ENCODE measurements around the gene SEMA4F. TPM values are rescaled to one million over a fixed set of nuclear protein-coding genes. Genes with fewer than 3 reads are reported as not detected.

SEMA4F gene
- total RNA-seq = 1 to 10 TPM; 1.6 to 4.5 (median 3.4) TPM

DNA sequence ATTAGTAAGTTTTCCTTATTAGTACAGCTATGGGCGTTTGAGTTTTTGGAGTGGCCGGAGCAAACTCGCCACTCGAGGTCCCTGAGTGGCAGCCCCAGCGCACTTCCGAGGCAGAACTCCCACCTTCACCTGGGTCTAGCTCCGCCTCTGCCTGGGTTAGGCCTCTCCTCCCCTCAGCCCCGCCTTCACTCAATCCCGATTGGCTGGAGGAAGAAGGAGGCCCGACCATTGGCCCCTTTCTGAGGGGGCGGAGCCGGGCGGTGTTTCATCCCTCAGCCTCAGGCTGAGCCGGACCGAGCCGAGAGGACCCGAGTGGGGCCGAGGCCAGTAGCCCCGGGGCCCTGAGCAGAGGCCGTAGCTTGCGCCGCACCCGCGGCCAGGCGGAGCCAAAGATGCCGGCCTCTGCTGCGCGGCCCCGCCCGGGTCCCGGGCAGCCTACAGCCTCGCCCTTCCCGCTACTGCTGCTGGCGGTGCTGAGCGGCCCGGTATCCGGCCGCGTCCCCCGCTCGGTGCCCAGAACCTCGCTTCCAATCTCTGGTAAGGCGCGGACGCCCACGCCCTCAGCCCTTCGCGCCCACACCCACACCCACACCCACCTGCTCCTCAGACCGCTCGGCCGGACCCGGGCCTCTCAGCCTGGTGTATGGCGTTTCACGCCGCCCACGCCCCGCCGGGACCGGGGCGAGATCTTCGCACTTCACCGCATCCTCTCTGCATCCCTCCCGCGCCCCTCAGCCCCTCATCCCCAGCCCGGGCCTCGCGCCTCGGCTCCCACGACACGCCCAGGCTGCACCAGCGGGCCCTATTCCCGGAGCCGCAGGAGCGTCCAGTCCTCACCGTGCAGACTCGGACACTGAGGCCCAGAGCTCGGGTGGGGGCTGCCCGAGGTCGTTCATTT lies at the start of gene SEMA4F:
Gene SEMA4F, plus strand, starts transcription at position 263 of the 898 bp plus-strand sequence. Its CDS starts 130 bp downstream, at position 393.
- DNase-seq (ENCODE audit: low spot score in 2 of 2) = peak; percentile 94 to 98
- TF ChIP-seq CTCF (IDR thresholded peaks at IDR 0.05) = no peak
- TF ChIP-seq POLR2A (IDR thresholded peaks at IDR 0.05) = no peak
- WGBS, 2 donors = 1 to 3% methylated on average over 32 of the region's 79 CpGs
- intact Hi-C loops (cut with DNase I; ENCODE audit: low total_unique reads) = no loop called here
- peak within 1 kb of the TSS; percentile 50 for H3K4me3 ChIP-seq (ENCODE audit: low read depth, poor library complexity, severe bottlenecking)

DNA sequence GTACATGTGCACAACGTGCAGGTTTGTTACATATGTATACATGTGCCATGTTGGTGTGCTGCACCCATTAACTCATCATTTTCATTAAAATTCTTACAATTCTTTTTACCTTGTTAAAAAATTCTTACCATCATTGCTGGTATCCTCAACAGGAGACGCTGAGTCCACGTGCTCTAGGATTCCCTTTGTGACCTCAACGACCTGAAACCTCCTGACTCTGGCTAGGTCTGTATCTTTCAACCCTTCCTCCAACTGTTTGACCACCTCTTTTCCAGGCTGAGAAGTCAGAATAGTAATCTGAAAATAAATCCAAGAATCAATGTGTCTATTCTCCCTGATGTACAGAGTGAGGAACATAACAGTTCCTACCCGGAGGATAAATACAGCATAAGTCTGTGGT lies 47.1 kb upstream of the SEMA4F start:
- DNase-seq (ENCODE audit: low spot score in 2 of 2) = no peak
- intact Hi-C loops (cut with DNase I; ENCODE audit: low total_unique reads) = no loop called here
- TF ChIP-seq POLR2A (IDR thresholded peaks at IDR 0.05) = no peak
- TF ChIP-seq CTCF (IDR thresholded peaks at IDR 0.05) = no peak
- WGBS, 2 donors = 66 to 71% methylated on average over 5 of the region's 5 CpGs
- no peak overlapping the region for H3K4me3 ChIP-seq (ENCODE audit: low read depth, poor library complexity, severe bottlenecking)

GRCh38 chr2:74617122-74617521 lies 36.9 kb upstream of the SEMA4F start:
- no peak overlapping the region for H3K4me3 ChIP-seq (ENCODE audit: low read depth, poor library complexity, severe bottlenecking)
- TF ChIP-seq POLR2A (IDR thresholded peaks at IDR 0.05) = no peak
- no peak for TF ChIP-seq CTCF (IDR thresholded peaks at IDR 0.05)
- WGBS, 2 donors = 84 to 91% methylated on average over 3 of the region's 3 CpGs
- no peak for DNase-seq (ENCODE audit: low spot score in 2 of 2)
- intact Hi-C loops (cut with DNase I; ENCODE audit: low total_unique reads) = no loop called here

GRCh38 chr2:74618410-74619083 lies 35.5 kb upstream of the SEMA4F start:
- intact Hi-C loops (cut with DNase I; ENCODE audit: low total_unique reads) = no loop called here
- DNase-seq (ENCODE audit: low spot score in 2 of 2) = no peak
- TF ChIP-seq CTCF (IDR thresholded peaks at IDR 0.05) (no peak), POLR2A (IDR thresholded peaks at IDR 0.05) (no peak)
- WGBS, 2 donors = 75 to 82% methylated on average over 6 of the region's 6 CpGs
- no peak overlapping the region for H3K4me3 ChIP-seq (ENCODE audit: low read depth, poor library complexity, severe bottlenecking)

- TF ChIP-seq CTCF (IDR thresholded peaks at IDR 0.05) (no peak), POLR2A (IDR thresholded peaks at IDR 0.05) (no peak)
- no peak overlapping the region for H3K4me3 ChIP-seq (ENCODE audit: low read depth, poor library complexity, severe bottlenecking)
- 85 to 86% methylated on average over 5 of the region's 5 CpGs for WGBS, 2 donors
- intact Hi-C loops (cut with DNase I; ENCODE audit: low total_unique reads) = no loop called here
- no peak for DNase-seq (ENCODE audit: low spot score in 2 of 2)
Observed at GRCh38 chr2:74619651-74620297, 34.3 kb upstream of the SEMA4F start.
